GM23338 (cell line): ENCODE measurements around the gene CYTH3. TPM values are rescaled to one million over a fixed set of nuclear protein-coding genes. Genes with fewer than 3 reads are reported as not detected.

Experiments
- ATAC-seq: fragments of 200-7000 bp; cut with Tn5 transposase; 3 replicates; pipeline ENCODE4 v1.9.1; 2020
- DNase-seq: peaks from one replicate; pipeline ENCODE4 v3.0.0-alpha.2; 2015; ENCODE audit warnings: low spot score
- H2AFZ ChIP-seq: fragments of 200-600 bp; sonication (generic); 2 replicates; pipeline ENCODE4 v1.8.0; 2016; ENCODE audit warnings: antibody characterized with exemption, mild to moderate bottlenecking, moderate library complexity
- H3F3A ChIP-seq: fragments of 200-600 bp; sonication (generic); replicated peaks from 2 replicates; pipeline ENCODE4 v1.8.0; 2017; ENCODE audit warnings: antibody characterized with exemption, mixed run types, low read depth
- H3K27ac ChIP-seq: fragments of 200-600 bp; sonication (generic); 2 replicates; pipeline ENCODE4 v1.6.1; 2016; ENCODE audit warnings: low read depth
- H3K27me3 ChIP-seq: fragments of 200-600 bp; sonication (generic); 2 replicates; pipeline ENCODE4 v1.8.0; 2016; ENCODE audit warnings: mild to moderate bottlenecking, mixed run types, moderate library complexity; ENCODE audit not compliant: insufficient read depth
- H3K36me3 ChIP-seq: fragments of 200-600 bp; sonication (generic); 2 replicates; pipeline ENCODE4 v1.8.0; 2016; ENCODE audit warnings: mild to moderate bottlenecking; ENCODE audit not compliant: insufficient read depth
- H3K4me1 ChIP-seq: fragments of 200-600 bp; sonication (generic); 2 replicates; pipeline ENCODE4 v1.8.0; 2016; ENCODE audit warnings: mild to moderate bottlenecking, moderate library complexity; ENCODE audit not compliant: insufficient read depth
- H3K4me2 ChIP-seq: fragments of 200-600 bp; sonication (generic); 2 replicates; pipeline ENCODE4 v1.7.1; 2017; ENCODE audit warnings: mixed run types
- H3K4me3 ChIP-seq: fragments of 200-600 bp; sonication (generic); 2 replicates; pipeline ENCODE4 v1.6.1; 2016; ENCODE audit warnings: mixed run types
- H3K79me2 ChIP-seq: fragments of 200-600 bp; sonication (generic); replicated peaks from 2 replicates; pipeline ENCODE4 v1.8.0; 2017; ENCODE audit warnings: mild to moderate bottlenecking; ENCODE audit not compliant: insufficient read depth
- H3K9me2 ChIP-seq: fragments of 200-600 bp; sonication (generic); 2 replicates; pipeline ENCODE4 v1.8.0; 2017; ENCODE audit not compliant: insufficient read depth
- H4K20me1 ChIP-seq: fragments of 200-600 bp; sonication (generic); replicated peaks from 2 replicates; pipeline ENCODE4 v1.8.0; 2017; ENCODE audit warnings: mild to moderate bottlenecking; ENCODE audit not compliant: insufficient read depth
- H3K27ac Mint-ChIP-seq: 2 replicates; pipeline ENCODE4 v1.8.0; 2020; ENCODE audit warnings: inconsistent platforms, mild to moderate bottlenecking, moderate library complexity, mixed read lengths
- H3K27me3 Mint-ChIP-seq: 3 replicates; pipeline ENCODE4 v1.8.0; 2022; ENCODE audit warnings: low read depth, mild to moderate bottlenecking, moderate library complexity, mixed read lengths, inconsistent platforms; ENCODE audit not compliant: insufficient read depth, poor library complexity
- H3K36me3 Mint-ChIP-seq: 3 replicates; pipeline ENCODE4 v1.8.0; 2021; ENCODE audit warnings: low read depth, mild to moderate bottlenecking, inconsistent platforms, moderate library complexity, mixed read lengths
- H3K4me1 Mint-ChIP-seq: 3 replicates; pipeline ENCODE4 v1.8.0; 2020; ENCODE audit warnings: mild to moderate bottlenecking, inconsistent platforms, mixed read lengths
- H3K4me3 Mint-ChIP-seq: 3 replicates; pipeline ENCODE4 v1.8.0; 2021; ENCODE audit warnings: moderate library complexity, mild to moderate bottlenecking, inconsistent platforms, mixed read lengths
- H3K9me3 Mint-ChIP-seq: 3 replicates; pipeline ENCODE4 v1.8.0; 2020; ENCODE audit warnings: moderate library complexity, mild to moderate bottlenecking, inconsistent platforms, mixed read lengths
- CREB1 ChIP-seq: fragments of 250-450 bp; sonication (Bioruptor Pico); IDR thresholded peaks from 2 replicates; pipeline ENCODE4 v1.5.0; 2020; ENCODE audit warnings: low read depth, mild to moderate bottlenecking, moderate library complexity
- EZH2 ChIP-seq: fragments of 200-600 bp; sonication (generic); IDR thresholded peaks from one replicate; pipeline ENCODE4 v1.8.0; 2017; ENCODE audit warnings: antibody characterized with exemption, mild to moderate bottlenecking, low read depth; ENCODE audit not compliant: unreplicated experiment
- EZH2phosphoT487 ChIP-seq: fragments of 200-600 bp; sonication (generic); IDR thresholded peaks from one replicate; pipeline ENCODE4 v1.8.1; 2018; ENCODE audit warnings: antibody characterized with exemption; ENCODE audit not compliant: unreplicated experiment
- JUNB ChIP-seq: IDR thresholded peaks from one replicate; pipeline ENCODE4 v1.6.1; 2016; ENCODE audit warnings: antibody characterized with exemption; ENCODE audit not compliant: unreplicated experiment
- NANOG ChIP-seq: IDR thresholded peaks from 2 replicates; pipeline ENCODE4 v1.6.1; 2016; ENCODE audit warnings: antibody characterized with exemption, borderline replicate concordance
- POLR2AphosphoS5 ChIP-seq: IDR thresholded peaks from 2 replicates; pipeline ENCODE4 v1.6.1; 2016; ENCODE audit warnings: antibody characterized with exemption, low read depth
- STAT1 ChIP-seq: IDR thresholded peaks from one replicate; pipeline ENCODE4 v1.6.1; 2016; ENCODE audit warnings: antibody characterized with exemption; ENCODE audit not compliant: unreplicated experiment
- ZNF114 ChIP-seq: fragments of 250-450 bp; sonication (Bioruptor Pico); IDR thresholded peaks from 2 replicates; pipeline ENCODE4 v1.5.0; 2020; ENCODE audit warnings: mild to moderate bottlenecking, moderate library complexity
- ZNF331 ChIP-seq: fragments of 250-450 bp; sonication (Bioruptor Pico); IDR thresholded peaks from 2 replicates; pipeline ENCODE4 v1.5.0; 2020; ENCODE audit warnings: low read depth, mild to moderate bottlenecking, moderate library complexity
- polyA plus RNA-seq: library from polyadenylated mRNA; unstranded; fragments of >200 nt; fragmentation: Nextera tagmentation; extraction: Ambion mirVana; gene quantifications from 2 replicates; pipeline ENCODE4 v1.2.1, GENCODE V29; 2016
- total RNA-seq: library from RNA; depleted of rRNA; stranded (reverse); fragments of >200 nt; shearing (Covaris generic); gene quantifications from 2 replicates; pipeline ENCODE4 v1.2.3, GENCODE V29; 2014
- TF ChIP-seq, protein P1 (sequence below), 2 experiments: fragments of 200-600 bp in 1 of 2; sonication (generic) in 1 of 2; conservative IDR thresholded peaks; 2 replicates each; pipeline versions ENCODE4 v1.5.1 to v1.6.1; 2016 to 2017; ENCODE audit warnings: antibody characterized with exemption in 2 of 2, low read depth in 2 of 2, mild to moderate bottlenecking in 2 of 2, moderate library complexity in 1 of 2
- TF ChIP-seq, protein P2 (sequence below): fragments of 250-450 bp; sonication (Bioruptor Pico); IDR thresholded peaks from 2 replicates; pipeline ENCODE4 v1.5.0; 2020; ENCODE audit warnings: mild to moderate bottlenecking, moderate library complexity
- TF ChIP-seq, protein P3 (sequence below): IDR thresholded peaks from 2 replicates; pipeline ENCODE4 v1.6.1; 2016; ENCODE audit warnings: antibody characterized with exemption
- TF ChIP-seq, protein P4 (sequence below): IDR thresholded peaks from one replicate; pipeline ENCODE4 v1.6.1; 2018; ENCODE audit warnings: antibody characterized with exemption; ENCODE audit not compliant: unreplicated experiment

The CYTH3 gene
- total and polyA plus RNA-seq, 2 experiments from 2014 or later: 4.6 to 15.3 TPM

DNA sequence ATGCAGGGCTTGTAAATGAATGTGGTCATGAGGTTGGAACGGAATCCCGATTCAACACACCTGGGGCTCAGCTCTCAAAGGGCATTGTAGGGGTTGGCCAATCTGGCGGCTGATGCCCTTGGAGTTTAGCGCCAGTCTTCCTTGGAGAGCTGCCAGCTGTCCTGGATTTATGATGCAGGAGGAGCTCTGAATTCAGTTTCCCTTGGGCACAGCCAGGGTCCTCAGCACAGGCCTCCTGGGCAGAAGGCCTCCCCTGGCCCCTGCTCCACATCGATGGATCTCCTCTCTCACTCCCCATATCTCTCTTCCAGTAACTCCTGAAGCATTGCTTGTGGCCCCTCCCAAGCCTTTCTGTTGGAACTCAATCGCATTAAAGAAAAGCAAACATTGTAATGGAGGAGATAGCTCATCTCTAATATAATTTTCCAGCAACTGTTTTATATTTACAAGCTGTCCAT lies 985 bp upstream of the CYTH3 start:
- H3K4me1 Mint-ChIP-seq: peaks cover 35% of the 10 kb centered on the region
- H3K27ac Mint-ChIP-seq: no peak overlapping the region; the same call in 1 of the 2 replicates

More for the DNA sequence above, 985 bp upstream of the CYTH3 start:
- DNase-seq: no peak
- Histone ChIP-seq H3K27me3 (peaks cover 15% of the 10 kb centered on the region), H3K79me2 (peaks cover 31% of the 10 kb centered on the region), H3K27ac (no peak overlapping the region), H3K4me2 (peak overlapping the region; percentile 80), H3F3A (0 out of 2 replicates have a peak, but pooled peaks cover 3% of the 10 kb centered on the region), H4K20me1 (0 out of 2 replicates have a peak, but pooled peaks cover 5% of the 10 kb centered on the region), H3K36me3 (no peaks in the 10 kb centered on the region), H3K4me1 (peaks cover 14% of the 10 kb centered on the region), H3K9me2 (no peaks in the 10 kb centered on the region), H2AFZ (peak overlapping the region; percentile 97; the same call in 1 of the 2 replicates), H3K4me3 (peak overlapping the region; percentile 59)
- Mint-ChIP-seq H3K27me3 (peaks cover 21% of the 10 kb centered on the region), H3K9me3 (no peaks in the 10 kb centered on the region), H3K4me3 (peak overlapping the region; percentile 79), H3K36me3 (no peaks in the 10 kb centered on the region)
- no peak for ATAC-seq
- TF ChIP-seq, protein P1, sequence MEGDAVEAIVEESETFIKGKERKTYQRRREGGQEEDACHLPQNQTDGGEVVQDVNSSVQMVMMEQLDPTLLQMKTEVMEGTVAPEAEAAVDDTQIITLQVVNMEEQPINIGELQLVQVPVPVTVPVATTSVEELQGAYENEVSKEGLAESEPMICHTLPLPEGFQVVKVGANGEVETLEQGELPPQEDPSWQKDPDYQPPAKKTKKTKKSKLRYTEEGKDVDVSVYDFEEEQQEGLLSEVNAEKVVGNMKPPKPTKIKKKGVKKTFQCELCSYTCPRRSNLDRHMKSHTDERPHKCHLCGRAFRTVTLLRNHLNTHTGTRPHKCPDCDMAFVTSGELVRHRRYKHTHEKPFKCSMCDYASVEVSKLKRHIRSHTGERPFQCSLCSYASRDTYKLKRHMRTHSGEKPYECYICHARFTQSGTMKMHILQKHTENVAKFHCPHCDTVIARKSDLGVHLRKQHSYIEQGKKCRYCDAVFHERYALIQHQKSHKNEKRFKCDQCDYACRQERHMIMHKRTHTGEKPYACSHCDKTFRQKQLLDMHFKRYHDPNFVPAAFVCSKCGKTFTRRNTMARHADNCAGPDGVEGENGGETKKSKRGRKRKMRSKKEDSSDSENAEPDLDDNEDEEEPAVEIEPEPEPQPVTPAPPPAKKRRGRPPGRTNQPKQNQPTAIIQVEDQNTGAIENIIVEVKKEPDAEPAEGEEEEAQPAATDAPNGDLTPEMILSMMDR (conservative IDR thresholded peaks at IDR 0.05; ENCODE audit: low read depth in 2 of 2): no peak
- TF ChIP-seq CREB1 (no peak), ZNF114 (CRISPR knock-in tag) (no peak), EZH2phosphoT487 (no peak), EZH2 (no peak), ZNF331 (no peak), NANOG (no peak), STAT1 (no peak), POLR2AphosphoS5 (no peak), JUNB (no peak)
- TF ChIP-seq, protein P2, sequence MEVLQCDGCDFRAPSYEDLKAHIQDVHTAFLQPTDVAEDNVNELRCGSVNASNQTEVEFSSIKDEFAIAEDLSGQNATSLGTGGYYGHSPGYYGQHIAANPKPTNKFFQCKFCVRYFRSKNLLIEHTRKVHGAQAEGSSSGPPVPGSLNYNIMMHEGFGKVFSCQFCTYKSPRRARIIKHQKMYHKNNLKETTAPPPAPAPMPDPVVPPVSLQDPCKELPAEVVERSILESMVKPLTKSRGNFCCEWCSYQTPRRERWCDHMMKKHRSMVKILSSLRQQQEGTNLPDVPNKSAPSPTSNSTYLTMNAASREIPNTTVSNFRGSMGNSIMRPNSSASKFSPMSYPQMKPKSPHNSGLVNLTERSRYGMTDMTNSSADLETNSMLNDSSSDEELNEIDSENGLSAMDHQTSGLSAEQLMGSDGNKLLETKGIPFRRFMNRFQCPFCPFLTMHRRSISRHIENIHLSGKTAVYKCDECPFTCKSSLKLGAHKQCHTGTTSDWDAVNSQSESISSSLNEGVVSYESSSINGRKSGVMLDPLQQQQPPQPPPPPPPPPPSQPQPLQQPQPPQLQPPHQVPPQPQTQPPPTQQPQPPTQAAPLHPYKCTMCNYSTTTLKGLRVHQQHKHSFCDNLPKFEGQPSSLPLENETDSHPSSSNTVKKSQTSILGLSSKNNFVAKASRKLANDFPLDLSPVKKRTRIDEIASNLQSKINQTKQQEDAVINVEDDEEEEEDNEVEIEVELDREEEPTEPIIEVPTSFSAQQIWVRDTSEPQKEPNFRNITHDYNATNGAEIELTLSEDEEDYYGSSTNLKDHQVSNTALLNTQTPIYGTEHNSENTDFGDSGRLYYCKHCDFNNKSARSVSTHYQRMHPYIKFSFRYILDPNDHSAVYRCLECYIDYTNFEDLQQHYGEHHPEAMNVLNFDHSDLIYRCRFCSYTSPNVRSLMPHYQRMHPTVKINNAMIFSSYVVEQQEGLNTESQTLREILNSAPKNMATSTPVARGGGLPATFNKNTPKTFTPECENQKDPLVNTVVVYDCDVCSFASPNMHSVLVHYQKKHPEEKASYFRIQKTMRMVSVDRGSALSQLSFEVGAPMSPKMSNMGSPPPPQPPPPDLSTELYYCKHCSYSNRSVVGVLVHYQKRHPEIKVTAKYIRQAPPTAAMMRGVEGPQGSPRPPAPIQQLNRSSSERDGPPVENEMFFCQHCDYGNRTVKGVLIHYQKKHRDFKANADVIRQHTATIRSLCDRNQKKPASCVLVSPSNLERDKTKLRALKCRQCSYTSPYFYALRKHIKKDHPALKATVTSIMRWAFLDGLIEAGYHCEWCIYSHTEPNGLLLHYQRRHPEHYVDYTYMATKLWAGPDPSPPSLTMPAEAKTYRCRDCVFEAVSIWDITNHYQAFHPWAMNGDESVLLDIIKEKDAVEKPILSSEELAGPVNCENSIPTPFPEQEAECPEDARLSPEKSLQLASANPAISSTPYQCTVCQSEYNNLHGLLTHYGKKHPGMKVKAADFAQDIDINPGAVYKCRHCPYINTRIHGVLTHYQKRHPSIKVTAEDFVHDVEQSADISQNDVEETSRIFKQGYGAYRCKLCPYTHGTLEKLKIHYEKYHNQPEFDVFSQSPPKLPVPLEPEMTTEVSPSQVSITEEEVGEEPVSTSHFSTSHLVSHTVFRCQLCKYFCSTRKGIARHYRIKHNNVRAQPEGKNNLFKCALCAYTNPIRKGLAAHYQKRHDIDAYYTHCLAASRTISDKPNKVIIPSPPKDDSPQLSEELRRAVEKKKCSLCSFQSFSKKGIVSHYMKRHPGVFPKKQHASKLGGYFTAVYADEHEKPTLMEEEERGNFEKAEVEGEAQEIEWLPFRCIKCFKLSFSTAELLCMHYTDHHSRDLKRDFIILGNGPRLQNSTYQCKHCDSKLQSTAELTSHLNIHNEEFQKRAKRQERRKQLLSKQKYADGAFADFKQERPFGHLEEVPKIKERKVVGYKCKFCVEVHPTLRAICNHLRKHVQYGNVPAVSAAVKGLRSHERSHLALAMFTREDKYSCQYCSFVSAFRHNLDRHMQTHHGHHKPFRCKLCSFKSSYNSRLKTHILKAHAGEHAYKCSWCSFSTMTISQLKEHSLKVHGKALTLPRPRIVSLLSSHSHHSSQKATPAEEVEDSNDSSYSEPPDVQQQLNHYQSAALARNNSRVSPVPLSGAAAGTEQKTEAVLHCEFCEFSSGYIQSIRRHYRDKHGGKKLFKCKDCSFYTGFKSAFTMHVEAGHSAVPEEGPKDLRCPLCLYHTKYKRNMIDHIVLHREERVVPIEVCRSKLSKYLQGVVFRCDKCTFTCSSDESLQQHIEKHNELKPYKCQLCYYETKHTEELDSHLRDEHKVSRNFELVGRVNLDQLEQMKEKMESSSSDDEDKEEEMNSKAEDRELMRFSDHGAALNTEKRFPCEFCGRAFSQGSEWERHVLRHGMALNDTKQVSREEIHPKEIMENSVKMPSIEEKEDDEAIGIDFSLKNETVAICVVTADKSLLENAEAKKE (CRISPR knock-in tag): no peak
- TF ChIP-seq, protein P3, sequence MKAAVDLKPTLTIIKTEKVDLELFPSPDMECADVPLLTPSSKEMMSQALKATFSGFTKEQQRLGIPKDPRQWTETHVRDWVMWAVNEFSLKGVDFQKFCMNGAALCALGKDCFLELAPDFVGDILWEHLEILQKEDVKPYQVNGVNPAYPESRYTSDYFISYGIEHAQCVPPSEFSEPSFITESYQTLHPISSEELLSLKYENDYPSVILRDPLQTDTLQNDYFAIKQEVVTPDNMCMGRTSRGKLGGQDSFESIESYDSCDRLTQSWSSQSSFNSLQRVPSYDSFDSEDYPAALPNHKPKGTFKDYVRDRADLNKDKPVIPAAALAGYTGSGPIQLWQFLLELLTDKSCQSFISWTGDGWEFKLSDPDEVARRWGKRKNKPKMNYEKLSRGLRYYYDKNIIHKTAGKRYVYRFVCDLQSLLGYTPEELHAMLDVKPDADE: no peak
- TF ChIP-seq, protein P4, sequence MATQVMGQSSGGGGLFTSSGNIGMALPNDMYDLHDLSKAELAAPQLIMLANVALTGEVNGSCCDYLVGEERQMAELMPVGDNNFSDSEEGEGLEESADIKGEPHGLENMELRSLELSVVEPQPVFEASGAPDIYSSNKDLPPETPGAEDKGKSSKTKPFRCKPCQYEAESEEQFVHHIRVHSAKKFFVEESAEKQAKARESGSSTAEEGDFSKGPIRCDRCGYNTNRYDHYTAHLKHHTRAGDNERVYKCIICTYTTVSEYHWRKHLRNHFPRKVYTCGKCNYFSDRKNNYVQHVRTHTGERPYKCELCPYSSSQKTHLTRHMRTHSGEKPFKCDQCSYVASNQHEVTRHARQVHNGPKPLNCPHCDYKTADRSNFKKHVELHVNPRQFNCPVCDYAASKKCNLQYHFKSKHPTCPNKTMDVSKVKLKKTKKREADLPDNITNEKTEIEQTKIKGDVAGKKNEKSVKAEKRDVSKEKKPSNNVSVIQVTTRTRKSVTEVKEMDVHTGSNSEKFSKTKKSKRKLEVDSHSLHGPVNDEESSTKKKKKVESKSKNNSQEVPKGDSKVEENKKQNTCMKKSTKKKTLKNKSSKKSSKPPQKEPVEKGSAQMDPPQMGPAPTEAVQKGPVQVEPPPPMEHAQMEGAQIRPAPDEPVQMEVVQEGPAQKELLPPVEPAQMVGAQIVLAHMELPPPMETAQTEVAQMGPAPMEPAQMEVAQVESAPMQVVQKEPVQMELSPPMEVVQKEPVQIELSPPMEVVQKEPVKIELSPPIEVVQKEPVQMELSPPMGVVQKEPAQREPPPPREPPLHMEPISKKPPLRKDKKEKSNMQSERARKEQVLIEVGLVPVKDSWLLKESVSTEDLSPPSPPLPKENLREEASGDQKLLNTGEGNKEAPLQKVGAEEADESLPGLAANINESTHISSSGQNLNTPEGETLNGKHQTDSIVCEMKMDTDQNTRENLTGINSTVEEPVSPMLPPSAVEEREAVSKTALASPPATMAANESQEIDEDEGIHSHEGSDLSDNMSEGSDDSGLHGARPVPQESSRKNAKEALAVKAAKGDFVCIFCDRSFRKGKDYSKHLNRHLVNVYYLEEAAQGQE: no peak
